GM12891 (cell line): ENCODE results near the gene C1orf116.

ENCODE experiments used
- POLR2A ChIP-seq: IDR thresholded peaks from 2 replicates; pipeline ENCODE4 v1.6.1; 2011; ENCODE audit warnings: low read depth, low read length, control low read depth
- SPI1 ChIP-seq: IDR thresholded peaks from 2 replicates; pipeline ENCODE4 v1.6.1; 2011; ENCODE audit warnings: low read depth, low read length, control low read depth

DNA sequence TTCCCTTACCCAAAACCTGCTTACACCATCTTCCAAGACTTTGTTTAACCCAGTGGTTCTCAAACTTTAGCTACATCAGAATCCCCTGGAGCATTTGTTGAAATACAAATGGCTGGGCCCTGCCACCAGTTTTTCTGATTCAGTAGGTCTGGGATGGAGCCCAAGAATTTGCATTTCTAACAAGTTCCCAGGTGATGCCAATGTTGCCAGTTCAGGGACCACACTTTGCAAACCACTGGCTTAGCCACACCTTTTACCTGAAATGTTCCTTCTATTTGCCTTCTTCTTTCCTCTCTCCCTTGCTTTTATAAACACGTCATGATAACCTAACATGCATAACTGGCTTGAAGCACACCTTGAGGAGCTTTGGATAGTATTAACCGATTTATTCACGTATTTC lies 46.2 kb downstream of the C1orf116 start:
- no peak for TF ChIP-seq POLR2A
- no peak for TF ChIP-seq SPI1
